Liver (tissue), 9 donors: ENCODE measurements around the gene TAS1R1. TPM values are rescaled to one million over a fixed set of nuclear protein-coding genes. Genes with fewer than 3 reads are reported as not detected.

Experiments
- DNase-seq: peaks from one replicate; pipeline ENCODE4 v3.0.0-alpha.2; 2017; ENCODE audit warnings: low spot score
- H3K27ac ChIP-seq, 2 donors: one replicate each; pipeline ENCODE4 v1.7.0; 2013; ENCODE audit warnings: inconsistent platforms in 2 of 2, low read length in 2 of 2, control low read depth in 1 of 2, low read depth in 1 of 2, mild to moderate bottlenecking in 1 of 2
- H3K27me3 ChIP-seq, 4 donors: one replicate each; pipeline versions ENCODE4 v1.6.1 to v1.7.0; 2013; ENCODE audit warnings: low read length in 3 of 4, inconsistent platforms in 1 of 4, mild to moderate bottlenecking in 1 of 4, moderate library complexity in 1 of 4; ENCODE audit not compliant: control insufficient read depth in 4 of 4, insufficient read depth in 4 of 4
- H3K36me3 ChIP-seq, 4 donors: one replicate each; pipeline versions ENCODE4 v1.6.1 to v1.7.0; 2013; ENCODE audit warnings: low read length in 3 of 4, mild to moderate bottlenecking in 3 of 4, low read depth in 1 of 4, moderate library complexity in 1 of 4; ENCODE audit not compliant: control insufficient read depth in 4 of 4, insufficient read depth in 3 of 4
- H3K4me1 ChIP-seq, 4 donors: one replicate each; pipeline versions ENCODE4 v1.6.1 to v1.7.0; 2013; ENCODE audit warnings: low read length in 3 of 4, mild to moderate bottlenecking in 3 of 4, moderate library complexity in 1 of 4; ENCODE audit not compliant: control insufficient read depth in 4 of 4, insufficient read depth in 4 of 4
- H3K4me3 ChIP-seq, 3 donors: one replicate each; pipeline versions ENCODE4 v1.6.1 to v1.7.0; 2013; ENCODE audit warnings: low read length in 3 of 3, control low read depth in 1 of 3, low read depth in 1 of 3, mild to moderate bottlenecking in 1 of 3
- H3K9ac ChIP-seq, 2 donors: one replicate each; pipeline ENCODE4 v1.7.0; 2013; ENCODE audit warnings: low read length in 2 of 2, mild to moderate bottlenecking in 2 of 2, moderate library complexity in 2 of 2, control low read depth in 1 of 2, low read depth in 1 of 2
- H3K9me3 ChIP-seq, 4 donors: one replicate each; pipeline versions ENCODE4 v1.6.1 to v1.7.0; 2013; ENCODE audit warnings: low read length in 3 of 4; ENCODE audit not compliant: control insufficient read depth in 4 of 4
- CTCF ChIP-seq: fragments of 150-350 bp; IDR thresholded peaks from 2 replicates; pipeline ENCODE4 v1.5.1; 2017; ENCODE audit warnings: improper control_type of control experiment, low read depth, low read length; ENCODE audit not compliant: missing input control
- EGR1 ChIP-seq, 2 donors: IDR thresholded peaks; 2 replicates each; pipeline ENCODE4 v1.6.1; 2016 to 2018; ENCODE audit warnings: antibody characterized with exemption in 2 of 2, low read depth in 2 of 2
- GABPA ChIP-seq, 2 donors: IDR thresholded peaks in 1 of 2; conservative IDR thresholded peaks in 1 of 2; 2 replicates each; pipeline ENCODE4 v1.6.1; 2016; ENCODE audit warnings: antibody characterized with exemption in 2 of 2, mild to moderate bottlenecking in 1 of 2, moderate library complexity in 1 of 2
- JUND ChIP-seq, 2 donors: IDR thresholded peaks; 2 replicates each; pipeline ENCODE4 v1.6.1; 2016; ENCODE audit warnings: antibody characterized with exemption in 2 of 2
- NR2F2 ChIP-seq: IDR thresholded peaks from 2 replicates; pipeline ENCODE4 v1.6.1; 2016; ENCODE audit warnings: antibody characterized with exemption
- REST ChIP-seq: IDR thresholded peaks from 2 replicates; pipeline ENCODE4 v1.6.1; 2016; ENCODE audit warnings: antibody characterized with exemption, mild to moderate bottlenecking
- SP1 ChIP-seq: IDR thresholded peaks from 2 replicates; pipeline ENCODE4 v1.6.1; 2018; ENCODE audit warnings: antibody characterized with exemption, mild to moderate bottlenecking
- TAF1 ChIP-seq: conservative IDR thresholded peaks from 2 replicates; pipeline ENCODE4 v1.6.1; 2016; ENCODE audit warnings: antibody characterized with exemption, mild to moderate bottlenecking
- ZBTB33 ChIP-seq: IDR thresholded peaks from 2 replicates; pipeline ENCODE4 v1.6.1; 2016; ENCODE audit warnings: antibody characterized with exemption
- WGBS: extraction: QIAGEN DNeasy Blood & Tissue Kit; methylation state at CpG from one replicate; pipeline ENCODE4 v1.1.7; 2013; 5-methylcytosine and 5-hydroxymethylcytosine counted together
- polyA plus RNA-seq, 2 donors: library from polyadenylated mRNA; stranded (reverse) in 1 of 2; unstranded in 1 of 2; fragments of 200-250 nt in 1 of 2; fragments of >200 nt in 1 of 2; fragmentation: Nextera tagmentation in 1 of 2; extraction: Ambion mirVana in 1 of 2; gene quantifications; one replicate each; pipeline versions ENCODE4 v1.2.1 to v1.2.3, GENCODE V29; 2013 to 2015
- total RNA-seq, 2 donors: library from RNA; depleted of rRNA; stranded (reverse); fragments of >200 nt; gene quantifications; one replicate each; pipeline ENCODE4 v1.2.3, GENCODE V29; 2014
- donor health status: healthy.
- donor health status: healthy.
- donor health status: healthy.
- donor health status: healthy.
- donor health status: healthy.

The TAS1R1 gene
- total and polyA plus RNA-seq, 4 donors: not detected

- H3K36me3 ChIP-seq: no peaks in the 10 kb centered on the region
- H3K4me1 ChIP-seq: peaks cover 16 to 44% (median 35%) of the 10 kb centered on the region in 4 donors
- H3K27ac ChIP-seq: no peak overlapping the region
- DNase-seq: no peak
- H3K9me3 ChIP-seq: no peaks in the 10 kb centered on the region
- WGBS: 86% methylated on average over 6 of the region's 6 CpGs
- H3K9ac ChIP-seq: no peak overlapping the region
- H3K4me3 ChIP-seq: no peak overlapping the region
- no peak for TF ChIP-seq SP1
- H3K27me3 ChIP-seq: no peaks in the 10 kb centered on the region
Observed at GRCh38 chr1:6577831-6578525, 22.9 kb downstream of the TAS1R1 start.

GRCh38 chr1:6578624-6579373 lies 23.7 kb downstream of the TAS1R1 start:
- H3K27ac ChIP-seq: peak overlapping the region; percentile 88 to 97
- H3K9me3 ChIP-seq: no peaks in the 10 kb centered on the region
- 91% methylated on average over 14 of the region's 14 CpGs for WGBS
- peak overlapping the region in 1 of 2 donors; percentile 30 for H3K9ac ChIP-seq
- TF ChIP-seq ZBTB33 (no peak), JUND (IDR thresholded peaks at IDR 0.05) (no peak), EGR1 (IDR thresholded peaks at IDR 0.05; ENCODE audit: low read depth in 2 of 2) (no peak), NR2F2 (no peak), REST (no peak), SP1 (no peak), CTCF (no peak), TAF1 (no peak), GABPA (IDR thresholded peaks at IDR 0.05 in 1 of 2, conservative IDR thresholded peaks at IDR 0.05 in 1 of 2) (no peak)
- no peak overlapping the region for H3K4me3 ChIP-seq
- DNase-seq: no peak
- no peaks in the 10 kb centered on the region for H3K27me3 ChIP-seq
- no peaks in the 10 kb centered on the region for H3K36me3 ChIP-seq
- H3K4me1 ChIP-seq: peaks cover 16 to 46% (median 36%) of the 10 kb centered on the region in 4 donors
